WTC11 (cell line): Measurements from ENCODE around the gene GGA1. TPM values are rescaled to one million over a fixed set of nuclear protein-coding genes. Genes with fewer than 3 reads are reported as not detected.
A peak's percentile ranks its signal among the peaks of the same experiment; 100 is the strongest.

Experiments
- ARID4B ChIP-seq: sonication (generic); formaldehyde crosslinking; IDR thresholded peaks from 2 replicates; pipeline ENCODE4 v1.8.0; 2023; ENCODE audit warnings: missing genetic modification reagents, mild to moderate bottlenecking, borderline replicate concordance
- ATF3 ChIP-seq: sonication (generic); formaldehyde crosslinking; conservative IDR thresholded peaks from 2 replicates; pipeline ENCODE4 v1.8.1; 2022; ENCODE audit warnings: mild to moderate bottlenecking, missing genetic modification reagents
- ETV6 ChIP-seq: sonication (generic); formaldehyde crosslinking; IDR thresholded peaks from 2 replicates; pipeline ENCODE4 v1.8.1; 2022; ENCODE audit warnings: mild to moderate bottlenecking, missing genetic modification reagents
- GABPB1 ChIP-seq: sonication (generic); formaldehyde crosslinking; IDR thresholded peaks from 2 replicates; pipeline ENCODE4 v1.8.1; 2023; ENCODE audit warnings: mild to moderate bottlenecking, missing genetic modification reagents
- GTF2I ChIP-seq: fragments of 250-450 bp; sonication (Bioruptor Pico); conservative IDR thresholded peaks from 2 replicates; pipeline ENCODE4 v1.4.0; 2021; ENCODE audit warnings: mild to moderate bottlenecking
- HMGXB4 ChIP-seq: sonication (generic); formaldehyde crosslinking; IDR thresholded peaks from 2 replicates; pipeline ENCODE4 v1.8.1; 2023; ENCODE audit warnings: mild to moderate bottlenecking, moderate library complexity, missing genetic modification reagents
- MAX ChIP-seq: sonication (generic); formaldehyde crosslinking; IDR thresholded peaks from 2 replicates; pipeline ENCODE4 v1.8.0; 2022; ENCODE audit warnings: mild to moderate bottlenecking, missing genetic modification reagents
- NR1H2 ChIP-seq: sonication (generic); formaldehyde crosslinking; IDR thresholded peaks from 2 replicates; pipeline ENCODE4 v1.9.0; 2021; ENCODE audit warnings: mild to moderate bottlenecking, moderate library complexity, missing genetic modification reagents
- PRRX2 ChIP-seq: fragments of 250-450 bp; sonication (Bioruptor Pico); IDR thresholded peaks from 2 replicates; pipeline ENCODE4 v1.8.0; 2021; ENCODE audit warnings: mild to moderate bottlenecking
- RORB ChIP-seq: fragments of 250-450 bp; sonication (Bioruptor Pico); IDR thresholded peaks from 2 replicates; pipeline ENCODE4 v1.9.0; 2021; ENCODE audit warnings: mild to moderate bottlenecking
- SMAD3 ChIP-seq: sonication (generic); formaldehyde crosslinking; IDR thresholded peaks from 2 replicates; pipeline ENCODE4 v1.8.0; 2022; ENCODE audit warnings: missing genetic modification reagents, mild to moderate bottlenecking, borderline replicate concordance
- STAT6 ChIP-seq: sonication (generic); formaldehyde crosslinking; conservative IDR thresholded peaks from 2 replicates; pipeline ENCODE4 v1.8.1; 2023; ENCODE audit warnings: mild to moderate bottlenecking, low read depth, missing genetic modification reagents, moderate library complexity
- TEAD1 ChIP-seq: sonication (generic); formaldehyde crosslinking; IDR thresholded peaks from 2 replicates; pipeline ENCODE4 v1.8.0; 2022; ENCODE audit warnings: mild to moderate bottlenecking, missing genetic modification reagents
- USF2 ChIP-seq: sonication (generic); formaldehyde crosslinking; IDR thresholded peaks from 2 replicates; pipeline ENCODE4 v1.8.1; 2023; ENCODE audit warnings: mild to moderate bottlenecking, missing genetic modification reagents, moderate library complexity
- ZBTB21 ChIP-seq: sonication (generic); formaldehyde crosslinking; IDR thresholded peaks from 2 replicates; pipeline ENCODE4 v1.8.1; 2023; ENCODE audit warnings: mild to moderate bottlenecking, missing genetic modification reagents, borderline replicate concordance
- ZMAT4 ChIP-seq: fragments of 250-450 bp; sonication (Bioruptor Pico); IDR thresholded peaks from 2 replicates; pipeline ENCODE4 v1.9.0; 2021; ENCODE audit warnings: mild to moderate bottlenecking
- ZNF121 ChIP-seq: sonication (generic); formaldehyde crosslinking; IDR thresholded peaks from 2 replicates; pipeline ENCODE4 v1.8.0; 2023; ENCODE audit warnings: missing genetic modification reagents
- ZNF138 ChIP-seq: sonication (generic); formaldehyde crosslinking; conservative IDR thresholded peaks from 2 replicates; pipeline ENCODE4 v1.8.1; 2022; ENCODE audit warnings: mild to moderate bottlenecking, moderate library complexity, missing genetic modification reagents
- ZNF263 ChIP-seq: sonication (generic); formaldehyde crosslinking; IDR thresholded peaks from 2 replicates; pipeline ENCODE4 v1.8.1; 2022; ENCODE audit warnings: low read depth, mild to moderate bottlenecking, moderate library complexity, missing genetic modification reagents
- ZNF281 ChIP-seq: sonication (generic); formaldehyde crosslinking; IDR thresholded peaks from 2 replicates; pipeline ENCODE4 v1.8.0; 2023; ENCODE audit warnings: mild to moderate bottlenecking, missing genetic modification reagents
- ZNF416 ChIP-seq: fragments of 250-450 bp; sonication (Bioruptor Pico); IDR thresholded peaks from 2 replicates; pipeline ENCODE4 v1.9.0; 2021; ENCODE audit warnings: mild to moderate bottlenecking, inconsistent platforms
- ZNF423 ChIP-seq: fragments of 250-450 bp; sonication (Bioruptor Pico); IDR thresholded peaks from 2 replicates; pipeline ENCODE4 v2.1.2; 2022; ENCODE audit warnings: mild to moderate bottlenecking, moderate library complexity
- ZSCAN18 ChIP-seq: fragments of 250-450 bp; sonication (Bioruptor Pico); IDR thresholded peaks from 2 replicates; pipeline ENCODE4 v2.1.2; 2022; ENCODE audit warnings: mild to moderate bottlenecking, moderate library complexity
- total RNA-seq: library from RNA; stranded (reverse); gene quantifications from 3 replicates; pipeline ENCODE4 v1.2.3, GENCODE V29; 2021

The GGA1 gene
- total RNA-seq, 1 experiment from 2014 or later, result 66.3 TPM

- TF ChIP-seq ARID4B (CRISPR knock-in tag) (no peak), HMGXB4 (CRISPR knock-in tag) (peak; percentile 50), RORB (no peak), TEAD1 (CRISPR knock-in tag) (no peak), SMAD3 (CRISPR knock-in tag) (no peak), ZNF121 (no peak), ATF3 (CRISPR knock-in tag) (peak; percentile 97), ZBTB21 (CRISPR knock-in tag) (peak; percentile 70; the same call in 1 of the 2 replicates), ZMAT4 (CRISPR knock-in tag) (no peak), GTF2I (CRISPR knock-in tag) (no peak), GABPB1 (CRISPR knock-in tag) (peak; percentile 99), PRRX2 (CRISPR knock-in tag) (no peak), ZNF416 (CRISPR knock-in tag) (no peak), ETV6 (CRISPR knock-in tag) (no peak), ZNF281 (peak; percentile 59; the same call in 1 of the 2 replicates), ZSCAN18 (no peak), NR1H2 (CRISPR knock-in tag) (no peak), ZNF423 (CRISPR knock-in tag) (no peak), STAT6 (no peak), ZNF138 (CRISPR knock-in tag) (no peak), USF2 (CRISPR knock-in tag) (0 out of 2 replicates have a peak, but pooled peaks have one; percentile 41), MAX (CRISPR knock-in tag) (peak; percentile 99), ZNF263 (no peak)
These were observed 47.2 kb upstream of the GGA1 start (continued) for GRCh38 chr22:37561212-37562048.
